Activated naive CD8-positive, alpha-beta T cell (primary cell): Measurements from ENCODE around the gene PARD3B.

Experiments used
- H3K27ac Mint-ChIP-seq: one replicate; pipeline ENCODE4 v1.8.0; 2021; ENCODE audit warnings: mixed read lengths
- H3K27me3 Mint-ChIP-seq: one replicate; pipeline ENCODE4 v1.8.0; 2021; ENCODE audit warnings: mixed read lengths
- H3K36me3 Mint-ChIP-seq: one replicate; pipeline ENCODE4 v1.8.0; 2021; ENCODE audit warnings: mixed read lengths
- H3K4me1 Mint-ChIP-seq: one replicate; pipeline ENCODE4 v1.8.0; 2021; ENCODE audit warnings: low read depth, mixed read lengths
- H3K4me3 Mint-ChIP-seq: one replicate; pipeline ENCODE4 v1.8.0; 2021; ENCODE audit warnings: mild to moderate bottlenecking, mixed read lengths
- H3K9me3 Mint-ChIP-seq: one replicate; pipeline ENCODE4 v1.8.0; 2021; ENCODE audit warnings: low read depth, mixed read lengths

The PARD3B gene

GRCh38 chr2:205070889-205071288 is 525.6 kb downstream of the PARD3B start:
- Mint-ChIP-seq H3K4me1 (peaks cover 9% of the 10 kb centered on the region), H3K4me3 (no peak overlapping the region), H3K9me3 (peaks cover 4% of the 10 kb centered on the region), H3K27ac (no peak overlapping the region), H3K27me3 (no peaks in the 10 kb centered on the region), H3K36me3 (peaks cover 8% of the 10 kb centered on the region)

GRCh38 chr2:205073433-205074020 is 528.3 kb downstream of the PARD3B start:
- peaks cover 4% of the 10 kb centered on the region for H3K9me3 Mint-ChIP-seq
- H3K4me3 Mint-ChIP-seq = no peak overlapping the region
- H3K27ac Mint-ChIP-seq = no peak overlapping the region
- peaks cover 36% of the 10 kb centered on the region for H3K4me1 Mint-ChIP-seq
- H3K27me3 Mint-ChIP-seq = no peaks in the 10 kb centered on the region
- peaks cover 5% of the 10 kb centered on the region for H3K36me3 Mint-ChIP-seq

- no peaks in the 10 kb centered on the region for H3K27me3 Mint-ChIP-seq
- H3K4me3 Mint-ChIP-seq = peak overlapping the region; percentile 72
- peaks cover 2% of the 10 kb centered on the region for H3K36me3 Mint-ChIP-seq
- H3K4me1 Mint-ChIP-seq = peaks cover 55% of the 10 kb centered on the region
- H3K9me3 Mint-ChIP-seq = peaks cover 4% of the 10 kb centered on the region
- H3K27ac Mint-ChIP-seq = peak overlapping the region; percentile 84
Measured at GRCh38 chr2:205076405-205076804, 531.1 kb downstream of the PARD3B start.

- peaks cover 4% of the 10 kb centered on the region for H3K9me3 Mint-ChIP-seq
- H3K36me3 Mint-ChIP-seq = peaks cover 2% of the 10 kb centered on the region
- H3K27ac Mint-ChIP-seq = peak overlapping the region; percentile 84
- no peaks in the 10 kb centered on the region for H3K27me3 Mint-ChIP-seq
- H3K4me3 Mint-ChIP-seq = peak overlapping the region; percentile 72
- peaks cover 56% of the 10 kb centered on the region for H3K4me1 Mint-ChIP-seq
Measured at GRCh38 chr2:205077159-205077558, 531.9 kb downstream of the PARD3B start.

GRCh38 chr2:205078762-205079161 is 533.5 kb downstream of the PARD3B start:
- Mint-ChIP-seq H3K9me3 (peaks cover 4% of the 10 kb centered on the region), H3K27me3 (no peaks in the 10 kb centered on the region), H3K4me1 (peaks cover 65% of the 10 kb centered on the region), H3K36me3 (peaks cover 2% of the 10 kb centered on the region), H3K27ac (peak overlapping the region; percentile 84), H3K4me3 (no peak overlapping the region)

- H3K4me3 Mint-ChIP-seq = no peak overlapping the region
- H3K27ac Mint-ChIP-seq = peak overlapping the region; percentile 84
- H3K9me3 Mint-ChIP-seq = peaks cover 4% of the 10 kb centered on the region
- H3K36me3 Mint-ChIP-seq = peaks cover 2% of the 10 kb centered on the region
- H3K4me1 Mint-ChIP-seq = peaks cover 66% of the 10 kb centered on the region
- H3K27me3 Mint-ChIP-seq = no peaks in the 10 kb centered on the region
Measured at GRCh38 chr2:205079173-205079572, 533.9 kb downstream of the PARD3B start.

- peaks cover 5% of the 10 kb centered on the region for H3K9me3 Mint-ChIP-seq
- no peak overlapping the region for H3K27ac Mint-ChIP-seq
- no peaks in the 10 kb centered on the region for H3K27me3 Mint-ChIP-seq
- peaks cover 41% of the 10 kb centered on the region for H3K4me1 Mint-ChIP-seq
- H3K4me3 Mint-ChIP-seq = no peak overlapping the region
- H3K36me3 Mint-ChIP-seq = peaks cover 4% of the 10 kb centered on the region
Measured at GRCh38 chr2:205086662-205087061, 541.4 kb downstream of the PARD3B start.

- H3K27me3 Mint-ChIP-seq = no peaks in the 10 kb centered on the region
- H3K4me1 Mint-ChIP-seq = peaks cover 48% of the 10 kb centered on the region
- peaks cover 5% of the 10 kb centered on the region for H3K9me3 Mint-ChIP-seq
- no peak overlapping the region for H3K4me3 Mint-ChIP-seq
- no peak overlapping the region for H3K27ac Mint-ChIP-seq
- peaks cover 4% of the 10 kb centered on the region for H3K36me3 Mint-ChIP-seq
Measured at GRCh38 chr2:205087862-205088261, 542.6 kb downstream of the PARD3B start.

GRCh38 chr2:205089958-205090357 is 544.7 kb downstream of the PARD3B start:
- Mint-ChIP-seq H3K27me3 (no peaks in the 10 kb centered on the region), H3K4me1 (peaks cover 42% of the 10 kb centered on the region), H3K27ac (no peak overlapping the region)

GRCh38 chr2:205091411-205091810 is 546.1 kb downstream of the PARD3B start:
- Mint-ChIP-seq H3K27ac (no peak overlapping the region), H3K4me3 (no peak overlapping the region), H3K9me3 (peaks cover 5% of the 10 kb centered on the region), H3K36me3 (peaks cover 4% of the 10 kb centered on the region), H3K27me3 (no peaks in the 10 kb centered on the region), H3K4me1 (peaks cover 45% of the 10 kb centered on the region)

More at GRCh38 chr2:205089958-205090357, 544.7 kb downstream of the PARD3B start:
- H3K4me3 Mint-ChIP-seq = no peak overlapping the region
- H3K36me3 Mint-ChIP-seq = peaks cover 4% of the 10 kb centered on the region
- H3K9me3 Mint-ChIP-seq = peaks cover 5% of the 10 kb centered on the region

GRCh38 chr2:205094031-205094430 is 548.8 kb downstream of the PARD3B start:
- Mint-ChIP-seq H3K9me3 (peaks cover 5% of the 10 kb centered on the region), H3K4me1 (peaks cover 38% of the 10 kb centered on the region), H3K27me3 (no peaks in the 10 kb centered on the region), H3K4me3 (no peak overlapping the region), H3K36me3 (peaks cover 4% of the 10 kb centered on the region), H3K27ac (no peak overlapping the region)

- H3K9me3 Mint-ChIP-seq = no peaks in the 10 kb centered on the region
- no peak overlapping the region for H3K27ac Mint-ChIP-seq
- peaks cover 2% of the 10 kb centered on the region for H3K36me3 Mint-ChIP-seq
- H3K4me3 Mint-ChIP-seq = no peak overlapping the region
- no peaks in the 10 kb centered on the region for H3K4me1 Mint-ChIP-seq
- H3K27me3 Mint-ChIP-seq = no peaks in the 10 kb centered on the region
Measured at GRCh38 chr2:205103699-205104098, 558.4 kb downstream of the PARD3B start.

GRCh38 chr2:205107810-205108209 is 562.5 kb downstream of the PARD3B start:
- no peak overlapping the region for H3K27ac Mint-ChIP-seq
- H3K4me3 Mint-ChIP-seq = no peak overlapping the region
- H3K9me3 Mint-ChIP-seq = no peaks in the 10 kb centered on the region

GRCh38 chr2:205115511-205115910 is 570.2 kb downstream of the PARD3B start:
- Mint-ChIP-seq H3K27me3 (no peaks in the 10 kb centered on the region), H3K4me1 (peaks cover 3% of the 10 kb centered on the region), H3K4me3 (no peak overlapping the region), H3K27ac (no peak overlapping the region), H3K9me3 (no peaks in the 10 kb centered on the region), H3K36me3 (peaks cover 6% of the 10 kb centered on the region)

More at GRCh38 chr2:205107810-205108209, 562.5 kb downstream of the PARD3B start:
- Mint-ChIP-seq H3K27me3 (no peaks in the 10 kb centered on the region), H3K36me3 (peaks cover 2% of the 10 kb centered on the region), H3K4me1 (no peaks in the 10 kb centered on the region)

- no peak overlapping the region for H3K4me3 Mint-ChIP-seq
- no peak overlapping the region for H3K27ac Mint-ChIP-seq
- H3K9me3 Mint-ChIP-seq = no peaks in the 10 kb centered on the region
- peaks cover 3% of the 10 kb centered on the region for H3K4me1 Mint-ChIP-seq
- H3K27me3 Mint-ChIP-seq = no peaks in the 10 kb centered on the region
- peaks cover 6% of the 10 kb centered on the region for H3K36me3 Mint-ChIP-seq
Measured at GRCh38 chr2:205117125-205117524, 571.9 kb downstream of the PARD3B start.

- peaks cover 3% of the 10 kb centered on the region for H3K4me1 Mint-ChIP-seq
- H3K36me3 Mint-ChIP-seq = peaks cover 3% of the 10 kb centered on the region
- no peaks in the 10 kb centered on the region for H3K9me3 Mint-ChIP-seq
- H3K27ac Mint-ChIP-seq = no peak overlapping the region
- H3K27me3 Mint-ChIP-seq = no peaks in the 10 kb centered on the region
- H3K4me3 Mint-ChIP-seq = no peak overlapping the region
Measured at GRCh38 chr2:205119136-205119535, 573.9 kb downstream of the PARD3B start.
